Measurements from ENCODE around the gene MATR3.

DNA sequence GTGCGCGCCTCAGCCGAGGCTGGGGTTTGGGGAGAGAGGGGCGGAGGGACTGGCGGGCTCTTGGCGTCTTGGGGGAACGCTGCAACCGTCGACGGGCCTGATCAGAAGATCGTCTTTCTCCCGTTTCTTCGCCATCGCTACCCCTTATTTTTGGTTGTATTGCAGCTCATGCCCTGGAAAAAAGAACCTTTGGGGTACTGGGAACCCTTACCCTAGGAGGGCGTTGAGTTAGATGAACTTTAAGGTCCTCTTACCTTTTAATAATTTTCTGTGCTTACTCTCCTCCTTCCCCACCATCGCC is 48.8 kb downstream of the MATR3 start:
- no peak for TF ChIP-seq FOXP2 (optimal IDR thresholded peaks at IDR 0.05; ENCODE audit: control extremely low read depth, extremely low read length, insufficient read depth)
- no peak for TF ChIP-seq POLR2AphosphoS5 (IDR thresholded peaks at IDR 0.05; ENCODE audit: borderline replicate concordance, low read depth, low read length)

All from SK-N-MC (cell line).